GM21619 (cell line): Measurements from ENCODE around the gene SCAMP2.
A peak's percentile ranks its signal among the peaks of the same experiment; 100 is the strongest.

Source experiments
- ATAC-seq: cut with Tn5 transposase; IDR thresholded peaks from one replicate; pipeline ENCODE4 v1.9.1; 2021; ENCODE audit not compliant: unreplicated experiment

The SCAMP2 gene

DNA sequence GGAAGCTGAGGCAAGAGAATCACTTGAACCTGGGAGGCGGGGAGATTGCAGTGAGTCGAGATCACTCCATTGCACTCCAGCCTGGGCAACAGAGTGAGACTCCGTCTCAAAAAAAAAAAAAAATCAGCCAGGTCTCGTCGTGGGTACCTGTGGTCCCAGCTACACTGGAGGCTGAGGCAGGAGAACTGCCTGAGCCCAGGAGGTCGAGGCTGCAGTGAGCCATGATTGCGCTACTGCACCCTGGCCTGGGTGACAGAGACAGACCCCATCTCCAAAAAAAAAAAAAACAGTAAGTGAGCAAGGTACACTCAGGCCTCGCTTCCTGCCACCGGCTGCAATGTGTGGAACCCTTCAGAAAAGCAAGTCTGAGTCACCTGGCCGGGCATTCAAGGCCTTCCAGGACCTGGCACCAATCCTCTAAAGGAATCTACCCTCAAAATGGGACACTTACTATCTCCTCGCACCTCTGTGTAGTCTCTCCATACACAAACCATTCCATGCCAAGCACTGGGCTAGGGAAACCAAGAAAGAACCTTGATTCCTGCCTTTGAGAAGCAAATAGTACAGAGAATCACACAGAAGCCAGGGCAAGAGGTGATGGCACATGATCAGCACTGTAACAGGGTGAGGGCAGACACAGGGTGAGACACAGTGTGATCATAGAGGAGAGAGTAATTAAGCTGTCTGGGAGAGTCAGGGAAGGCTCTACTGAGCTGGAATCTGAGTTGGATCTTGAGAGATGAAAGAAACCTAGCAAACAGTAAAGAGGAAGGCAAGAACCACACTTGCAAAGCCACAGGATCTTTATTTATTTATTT lies 9.7 kb downstream of the SCAMP2 start:
- ATAC-seq, result no peak

DNA sequence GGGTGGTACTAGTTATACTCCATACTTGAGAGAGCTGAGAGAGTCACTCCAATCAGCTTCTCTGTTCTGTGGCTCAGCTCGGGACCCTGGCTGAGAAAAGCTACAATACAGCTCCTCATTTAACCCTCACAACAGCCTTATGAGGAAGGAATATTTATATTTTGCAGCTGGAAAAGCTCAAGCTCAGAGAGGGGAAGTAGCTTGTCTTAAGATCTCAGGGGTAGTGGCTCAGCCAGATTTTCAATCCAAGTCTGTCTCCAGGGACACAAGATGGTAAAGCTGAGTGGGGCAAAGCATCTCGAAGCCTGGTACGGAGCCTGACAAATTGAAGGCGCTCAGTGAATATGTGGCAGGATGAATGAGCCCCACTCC lies 14.8 kb downstream of the SCAMP2 start:
- no peak for ATAC-seq

DNA sequence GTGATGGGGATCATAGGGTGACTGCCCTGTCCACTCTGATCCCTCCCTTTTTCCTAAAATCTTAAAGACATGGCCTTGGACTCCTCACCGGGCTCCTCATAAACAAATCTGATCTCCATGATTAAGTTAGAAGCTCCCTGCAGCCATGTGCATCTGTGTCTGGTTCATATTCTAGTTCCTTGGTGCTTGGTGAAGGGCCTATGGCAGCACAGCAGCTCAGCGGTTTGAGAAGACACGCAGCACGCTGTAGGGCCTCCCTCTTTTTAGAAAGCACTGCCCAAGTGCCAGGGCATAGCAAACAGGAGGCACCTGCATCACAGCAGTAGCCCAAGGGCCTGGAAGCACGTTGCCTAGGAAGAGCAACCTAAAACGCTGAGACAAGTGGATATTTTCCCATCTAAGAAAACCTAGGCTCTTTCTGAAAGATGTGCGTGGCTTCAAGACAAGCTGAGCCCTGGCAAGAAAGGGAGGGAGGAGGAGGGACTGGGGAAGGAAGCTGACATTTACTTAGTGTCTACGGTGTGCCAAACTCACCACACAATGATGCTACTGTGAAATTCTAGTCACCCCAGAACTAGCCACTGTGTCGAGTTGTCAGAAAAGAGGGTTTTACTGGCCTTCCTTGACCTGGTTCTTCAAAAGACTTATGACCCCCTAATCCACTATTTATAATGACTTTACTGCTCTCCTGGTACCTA lies 15.3 kb downstream of the SCAMP2 start:
- ATAC-seq, result peak; percentile 15

DNA sequence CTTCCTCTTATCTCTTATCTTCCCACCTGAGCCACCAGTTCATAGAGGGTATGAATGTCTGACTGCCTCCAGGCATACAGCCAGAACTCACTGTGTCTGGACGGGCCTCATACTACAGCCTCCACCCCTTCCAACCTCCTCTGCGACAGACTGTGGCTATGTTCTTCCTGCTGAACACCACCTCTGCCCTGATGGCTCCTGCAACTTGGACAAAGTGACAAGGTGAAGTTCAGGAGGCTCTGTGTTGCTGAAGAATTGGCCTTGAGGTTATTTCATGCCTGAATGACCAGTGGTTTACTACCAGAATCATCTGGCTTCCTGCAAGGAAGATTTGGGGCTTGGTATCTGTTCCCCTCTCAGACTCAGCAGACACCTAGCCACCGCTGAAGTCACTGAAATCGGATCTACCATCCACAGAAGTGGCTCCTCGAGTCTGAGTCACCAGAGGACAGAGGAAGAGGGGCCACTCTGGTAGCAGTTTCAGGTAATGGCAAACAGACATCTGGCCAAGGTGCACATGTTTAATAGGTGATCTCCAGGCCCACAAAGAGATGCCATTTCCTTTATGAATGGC lies 16.0 kb downstream of the SCAMP2 start:
- ATAC-seq, result peak; percentile 84

DNA sequence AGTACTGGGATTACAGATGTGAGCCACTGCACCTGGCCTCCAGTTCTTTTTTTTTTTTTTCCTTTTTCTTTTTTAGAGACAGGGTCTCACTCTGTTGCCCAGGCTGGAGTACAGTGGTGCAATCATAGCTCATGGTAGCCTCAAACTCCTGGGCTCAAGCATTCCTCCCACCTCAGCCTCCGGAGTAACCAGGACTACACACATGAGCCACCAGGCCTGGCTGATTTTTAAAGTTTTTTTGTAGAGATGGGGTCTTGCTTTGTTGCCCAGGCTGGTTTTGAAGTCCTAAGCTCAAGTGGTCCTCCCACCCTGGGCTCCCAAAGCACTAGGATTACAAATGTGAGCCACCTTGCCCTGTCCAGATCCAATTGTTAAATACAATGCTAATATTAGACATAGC lies 16.6 kb downstream of the SCAMP2 start:
- ATAC-seq, result no peak

DNA sequence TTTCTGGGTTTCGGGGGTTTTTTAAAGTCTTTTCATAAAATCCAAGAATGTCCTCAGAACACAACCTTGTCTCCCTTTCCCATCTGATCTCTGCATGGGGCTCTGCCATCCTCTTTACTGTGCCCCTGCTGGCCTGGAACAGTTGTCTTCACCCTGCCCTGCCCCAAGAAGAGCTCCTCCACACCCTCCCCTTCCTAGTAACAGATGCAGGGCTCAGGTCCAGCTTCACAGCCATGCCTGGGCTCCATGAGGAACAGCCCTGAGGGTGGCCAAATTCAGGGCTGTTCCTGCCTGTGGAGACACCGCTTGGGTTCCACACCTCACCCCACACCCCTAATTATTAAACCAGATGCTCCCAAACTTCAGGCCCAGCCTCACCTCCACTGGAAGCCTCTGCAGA lies 17.3 kb downstream of the SCAMP2 start:
- no peak for ATAC-seq

DNA sequence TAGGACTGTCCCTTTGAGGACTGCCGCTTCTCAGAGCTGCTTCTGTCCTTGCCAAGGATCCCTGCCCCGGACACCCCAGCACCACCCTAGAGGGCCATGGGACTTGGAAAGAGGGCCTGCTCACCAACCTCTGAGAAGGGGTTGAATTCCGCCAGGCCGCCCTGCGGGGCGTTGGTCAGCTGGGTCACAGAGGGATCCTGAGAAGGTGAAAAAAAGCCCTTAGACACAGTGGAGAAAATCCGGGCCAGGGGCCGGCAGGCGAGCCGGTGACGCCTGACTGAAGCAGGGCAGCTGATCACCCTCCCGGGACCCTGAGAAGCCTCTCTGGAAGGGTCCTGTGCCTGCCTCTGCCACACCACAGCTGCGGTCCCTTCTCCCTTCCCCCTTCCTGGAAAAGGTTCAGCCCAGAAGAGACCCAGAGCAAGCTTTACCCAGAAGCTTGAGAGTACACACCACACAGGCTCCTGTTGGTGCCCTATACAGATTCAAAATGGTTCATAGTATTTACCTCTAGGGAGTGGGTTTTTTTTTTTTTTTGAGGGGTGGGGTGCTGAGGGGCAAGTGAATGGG lies 18.6 kb downstream of the SCAMP2 start:
- no peak for ATAC-seq

DNA sequence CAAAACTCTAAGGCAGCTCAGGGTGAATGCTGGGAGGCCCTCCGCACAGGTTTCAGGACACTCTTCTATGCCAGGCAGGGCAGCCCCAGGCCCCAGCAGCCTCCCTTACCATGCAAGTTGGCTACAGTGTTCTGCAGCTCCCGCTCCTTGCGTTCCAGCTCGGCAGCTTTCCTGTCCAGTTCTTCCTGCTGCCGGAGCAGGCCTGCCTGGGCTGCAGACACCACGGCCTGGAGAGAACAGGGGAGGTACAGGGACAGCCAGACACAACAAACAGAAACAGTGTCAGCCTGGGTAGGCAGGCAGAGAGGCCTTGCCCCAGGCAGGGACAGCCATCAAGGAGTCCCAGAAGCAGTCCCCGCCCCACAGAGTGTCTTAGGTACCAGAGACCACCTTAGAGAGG lies 21.2 kb downstream of the SCAMP2 start:
- ATAC-seq, result no peak

DNA sequence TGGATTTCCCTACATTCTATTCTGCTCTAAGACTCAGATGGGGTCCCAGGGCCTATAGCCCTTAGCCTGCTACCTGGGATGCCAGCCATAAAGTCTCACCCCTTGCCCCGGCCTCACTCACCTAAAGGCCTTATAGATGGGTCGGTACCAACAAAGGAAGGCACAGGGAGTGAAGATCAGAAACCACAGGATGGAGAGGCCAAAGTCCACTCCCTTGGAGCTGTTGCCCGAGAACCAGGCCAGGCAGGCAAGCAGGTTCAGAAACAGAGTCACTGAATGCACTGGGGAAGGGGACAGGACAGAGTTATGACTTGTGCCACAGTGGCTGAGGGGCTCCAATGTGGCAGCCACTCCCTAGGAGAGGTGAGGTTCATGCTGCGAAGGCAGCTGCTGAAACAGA lies 22.8 kb downstream of the SCAMP2 start:
- no peak for ATAC-seq

DNA sequence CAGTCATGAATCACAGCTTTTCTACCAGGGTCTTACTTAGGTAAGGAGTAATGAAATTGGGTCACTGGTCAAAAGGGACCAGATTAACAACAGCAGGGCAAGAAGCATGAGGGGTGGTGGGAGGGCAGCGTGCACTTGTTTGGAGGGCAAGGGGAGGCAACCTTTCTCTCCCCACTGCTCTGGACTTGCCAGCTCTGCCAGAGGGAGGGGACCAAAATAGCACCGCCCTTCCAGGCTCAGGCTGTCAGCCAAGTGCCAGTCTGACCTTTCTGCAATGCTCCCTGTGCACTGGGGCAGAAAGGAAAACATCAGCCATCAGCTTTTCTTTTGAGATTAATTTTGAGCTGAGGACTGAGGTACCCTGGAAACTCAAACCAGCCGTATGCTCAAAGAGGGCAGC lies 25.7 kb downstream of the SCAMP2 start:
- ATAC-seq, result no peak

DNA sequence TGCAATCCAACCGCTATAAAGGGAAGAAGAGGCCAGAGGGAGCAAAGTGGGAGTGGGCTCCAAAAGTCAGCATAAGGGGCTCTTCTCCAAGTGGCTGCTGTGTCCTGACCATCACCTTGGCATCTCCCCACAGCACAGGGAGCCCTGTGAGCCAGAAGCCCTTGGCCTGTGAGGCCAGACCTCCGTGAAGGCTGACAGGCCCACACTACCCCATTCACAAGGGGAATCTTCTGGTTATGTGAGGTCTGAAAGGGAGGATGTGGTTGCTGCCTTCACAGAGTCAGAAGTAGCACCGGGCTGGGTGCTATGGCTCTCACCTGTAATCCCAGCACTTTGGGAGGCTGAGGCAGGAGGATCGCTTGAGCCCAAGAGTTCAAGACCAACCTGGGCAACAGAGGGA lies 27.6 kb downstream of the SCAMP2 start:
- ATAC-seq, result no peak

DNA sequence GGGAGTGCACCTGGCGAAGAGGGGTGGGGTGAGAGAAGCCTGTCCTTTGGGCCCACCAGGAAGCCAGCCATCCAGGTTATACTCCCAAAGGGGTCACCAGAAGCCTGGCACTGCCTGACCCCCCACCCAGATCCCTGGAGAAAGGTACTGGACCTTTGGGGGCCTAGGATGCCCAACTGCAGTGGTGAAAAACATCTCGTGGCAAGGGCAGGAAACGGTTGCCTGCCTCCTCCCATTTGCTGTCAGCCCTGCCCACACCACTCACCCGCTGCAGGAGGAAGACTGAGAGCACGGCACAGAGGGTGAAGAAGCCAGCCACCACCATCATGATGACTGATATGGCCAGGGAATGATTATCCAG lies 28.0 kb downstream of the SCAMP2 start:
- no peak for ATAC-seq

DNA sequence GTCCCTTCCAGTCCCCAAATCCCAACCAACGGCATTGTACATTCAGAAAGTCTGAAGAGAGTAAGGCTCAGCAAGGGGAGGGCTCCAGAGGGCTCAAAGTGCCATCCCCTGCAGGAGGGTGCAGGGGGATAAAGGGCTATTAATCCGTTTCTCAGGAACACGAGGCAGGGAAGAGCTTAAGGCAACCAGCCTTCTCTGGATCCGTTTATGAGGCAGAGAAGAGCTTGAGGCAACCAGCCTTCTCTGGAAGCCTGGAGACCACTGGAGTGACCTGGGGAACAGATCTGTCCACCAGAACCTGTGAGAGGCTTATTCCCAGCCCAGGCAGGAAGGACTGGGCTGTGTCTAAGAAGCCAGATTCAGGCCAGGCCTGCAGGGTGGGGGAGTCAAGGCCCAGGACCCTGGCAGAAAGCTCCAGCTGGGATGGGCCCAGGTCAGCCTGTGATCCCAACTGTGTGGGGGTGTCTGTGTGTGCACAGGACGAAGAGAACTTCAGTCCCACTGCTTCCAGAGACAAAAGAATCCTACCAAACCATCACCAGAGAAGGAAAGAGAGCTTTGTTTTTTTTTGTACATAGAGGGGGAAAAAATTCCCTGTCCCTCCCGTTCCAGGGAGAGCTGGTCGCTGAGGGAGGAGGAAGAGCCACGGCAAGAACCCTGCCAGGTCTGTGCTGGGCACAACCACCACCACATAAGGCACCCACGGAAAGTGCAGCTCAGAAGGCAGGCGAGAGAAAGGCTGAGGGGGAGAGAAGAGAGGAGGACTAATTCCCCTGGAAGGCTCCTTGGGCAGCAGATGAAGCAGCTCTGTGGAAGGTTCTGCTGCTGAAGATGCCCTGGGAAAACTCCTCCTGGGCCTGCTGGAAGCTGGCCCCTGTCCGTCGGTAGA lies 28.6 kb downstream of the SCAMP2 start:
- no peak for ATAC-seq

DNA sequence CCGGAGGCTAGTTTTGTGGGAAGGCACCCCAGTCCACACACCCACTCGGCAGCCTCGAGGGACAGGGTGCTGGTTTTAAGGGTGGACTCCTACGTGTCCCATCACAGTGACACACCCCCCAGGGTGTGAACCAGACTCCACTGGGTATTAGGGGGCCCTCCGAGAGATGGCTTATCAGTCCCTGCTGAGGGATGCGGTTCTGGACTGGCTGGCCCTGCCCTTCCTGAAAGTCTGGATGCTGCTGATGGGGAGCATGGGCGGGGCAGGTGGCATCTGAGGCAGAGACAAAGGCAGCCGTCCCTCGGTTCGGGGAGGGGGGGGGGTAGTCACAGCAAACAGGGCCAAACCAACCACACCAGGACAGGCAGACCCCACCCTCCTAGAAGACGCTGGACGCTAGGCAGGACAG lies 29.3 kb downstream of the SCAMP2 start:
- ATAC-seq, result no peak

DNA sequence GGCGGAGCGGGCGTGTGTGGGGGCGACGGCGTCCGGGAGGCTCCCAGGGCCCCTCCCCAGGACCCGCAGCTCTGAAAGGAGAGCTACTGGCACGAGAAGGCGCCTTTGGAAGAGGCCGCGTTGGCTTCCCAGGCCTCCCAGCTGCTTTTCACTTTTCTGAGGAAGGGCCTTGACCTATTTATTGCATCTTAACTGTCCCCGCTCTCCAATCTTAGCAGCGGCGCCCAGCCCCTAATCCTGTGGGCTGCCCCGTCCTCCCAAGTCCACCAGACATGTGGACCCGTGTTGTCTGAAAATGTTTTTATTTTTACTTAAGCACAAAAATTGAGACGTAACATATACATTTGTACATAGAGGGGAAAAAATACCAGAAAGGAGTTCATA lies 29.7 kb downstream of the SCAMP2 start:
- ATAC-seq, result no peak

DNA sequence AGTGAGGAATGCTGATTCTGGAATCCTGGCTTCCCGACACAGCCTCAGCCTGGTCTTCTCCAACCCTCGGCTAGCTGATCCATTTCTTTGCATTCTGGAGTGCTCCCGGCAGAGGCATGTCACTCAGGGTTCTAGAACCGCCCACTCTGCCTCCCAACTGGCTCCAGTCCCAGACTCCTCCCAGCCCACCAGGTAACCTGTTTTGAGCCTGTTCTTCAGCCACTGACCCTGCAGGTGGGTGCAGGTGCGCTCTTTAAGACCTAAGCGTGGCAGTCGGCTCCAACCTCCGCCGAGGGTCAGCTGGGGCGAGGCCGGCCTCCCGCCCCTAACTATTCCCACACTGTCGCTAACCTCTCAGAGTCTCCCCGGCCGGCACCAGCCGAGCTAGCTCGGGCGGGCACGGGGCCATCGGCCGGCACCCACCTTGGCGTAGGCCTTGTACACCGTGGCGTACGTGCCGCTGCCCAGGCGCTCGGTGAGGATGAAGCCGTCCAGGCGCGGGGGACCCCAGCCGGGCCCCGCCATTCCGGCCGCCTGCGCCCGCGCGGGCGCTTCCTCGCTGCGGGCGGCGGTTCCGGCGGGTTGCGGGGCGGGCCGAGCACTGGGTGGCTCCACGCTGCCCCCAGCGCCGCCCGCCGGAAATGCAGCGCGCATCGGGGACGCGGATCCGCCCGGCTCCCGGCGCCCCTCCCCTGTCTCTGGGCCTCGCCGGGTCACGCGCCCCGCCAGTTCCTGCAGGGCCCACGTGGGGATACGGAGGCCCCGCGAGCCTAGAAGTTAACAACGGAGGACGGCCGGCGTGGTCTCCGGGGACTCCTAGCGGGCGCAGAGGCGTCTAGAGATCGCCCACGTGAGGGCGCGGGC lies 30.4 kb downstream of the SCAMP2 start, which contains the start of gene ULK3:
Gene ULK3, minus strand, starts transcription at position 576 of the 864 bp plus-strand sequence. Its CDS starts 51 bp downstream, at position 525.
- peak; percentile 72 for ATAC-seq

DNA sequence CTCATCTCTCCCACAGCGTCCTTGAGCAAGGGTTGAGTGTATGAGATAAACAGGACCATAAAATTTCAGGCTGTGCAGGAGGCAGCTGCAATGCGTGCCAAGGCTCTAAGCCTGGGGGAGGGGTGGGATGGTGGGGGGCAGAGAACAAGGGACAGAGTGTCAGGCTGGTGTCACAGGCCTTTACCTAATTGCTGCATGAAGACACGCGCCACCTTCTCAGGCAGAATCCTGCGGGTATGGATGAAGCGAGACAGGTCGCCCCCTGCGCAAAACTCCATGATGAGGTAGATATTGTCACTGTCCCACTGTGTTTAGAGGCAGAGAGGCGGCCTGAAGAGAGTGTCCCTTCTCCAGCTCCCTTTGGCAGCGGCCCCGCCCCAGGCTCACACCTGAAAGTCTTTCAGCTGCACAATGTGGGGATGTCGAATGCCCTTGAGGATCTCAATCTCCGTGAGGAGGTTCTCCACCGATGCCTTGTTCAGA lies 31.2 kb downstream of the SCAMP2 start:
- no peak for ATAC-seq

DNA sequence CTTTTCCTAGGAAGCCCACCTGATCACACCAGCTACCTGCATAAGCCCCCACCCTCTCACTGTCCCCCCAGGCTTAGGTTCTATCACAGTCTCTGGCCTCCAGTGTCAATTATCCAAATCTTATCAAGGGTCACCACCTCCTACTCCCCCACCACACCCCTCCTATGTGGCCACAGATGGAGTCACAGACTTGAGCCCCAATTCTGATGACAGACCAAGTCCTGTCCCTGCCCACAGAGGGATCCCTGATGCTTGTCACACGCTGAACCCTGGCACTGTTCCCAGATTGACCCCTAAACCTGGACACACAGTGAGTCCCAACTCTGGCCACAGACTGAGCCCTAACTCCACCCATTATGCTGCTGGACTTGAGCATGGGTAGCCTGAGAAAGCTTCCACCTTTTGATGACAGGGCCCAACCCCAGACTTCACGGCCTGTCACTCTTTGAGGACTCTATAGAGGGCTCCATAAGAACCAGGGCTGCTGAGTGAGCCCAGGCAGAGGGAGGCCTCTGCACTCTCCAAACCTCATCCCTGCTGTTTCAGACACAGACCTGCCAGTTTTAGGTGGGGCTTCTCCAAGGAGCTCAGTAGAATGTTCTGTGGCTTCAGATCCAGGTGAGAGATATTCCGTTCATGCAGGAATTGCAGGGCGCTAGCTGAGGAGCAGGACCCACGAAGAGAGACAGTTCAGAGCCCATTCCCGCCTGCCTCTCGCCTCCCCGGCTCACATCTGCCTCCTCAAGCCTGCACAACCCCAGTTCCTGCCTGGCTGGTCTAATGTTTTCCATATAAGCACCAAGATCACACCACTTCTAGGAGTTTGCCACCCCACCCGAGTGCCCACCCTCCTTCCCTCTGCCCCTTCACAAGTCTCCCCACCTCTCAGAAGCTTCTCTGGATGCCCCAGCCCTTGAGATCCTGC lies 32.1 kb downstream of the SCAMP2 start:
- no peak for ATAC-seq
